ENCODE results near the gene LRRN2. TPM values are rescaled to one million over a fixed set of nuclear protein-coding genes. Genes with fewer than 3 reads are reported as not detected.

LRRN2 gene
- total and polyA plus RNA-seq, 2 of the 8 experiments (the other 6 are each of a cell fraction or from before 2014, with no cell fraction given), result 1.8 to 2.3 TPM

- CTCF ChIA-PET (ENCODE audit: partially characterized antibody), result interaction anchor here (0.9 to 7.4 kb wide), 17 partner anchors 9 to 137 kb away, joined by 3 to 53 read pairs (median 4); no protein-coding TSS in a partner anchor
- no peaks in the 10 kb centered on the region for H3K79me2 ChIP-seq (ENCODE audit: control insufficient read depth in 1 of 2, insufficient read depth in 2 of 2, low read length in 2 of 2)
- no peak overlapping the region for H2BK120ac ChIP-seq (replicated peaks; ENCODE audit: low read depth, low read length)
Observed at GRCh38 chr1:204702552-204703267, 17.2 kb upstream of the LRRN2 start.

More at GRCh38 chr1:204702552-204703267, 17.2 kb upstream of the LRRN2 start:
- Histone ChIP-seq H4K91ac (replicated peaks; ENCODE audit: insufficient read length, low read length) (no peak overlapping the region), H3K18ac (ENCODE audit: extremely low read depth, low read length) (no peak overlapping the region), H3K27ac (ENCODE audit: low read depth, low read length) (no peak overlapping the region), H3K9ac (replicated peaks in 1 of 4; ENCODE audit: extremely low read depth in 1 of 4, low read depth in 3 of 4, low read length in 3 of 4) (no peak overlapping the region), H3K14ac (ENCODE audit: insufficient read length) (no peak overlapping the region), H3K36me3 (ENCODE audit: control insufficient read depth in 2 of 4, insufficient read depth in 4 of 4, low read length in 3 of 4) (no peaks in the 10 kb centered on the region), H3K23ac (ENCODE audit: insufficient read length) (no peak overlapping the region), H2BK5ac (ENCODE audit: low read depth, low read length) (no peak overlapping the region), H3K4ac (replicated peaks; ENCODE audit: insufficient read length, low read depth, low read length) (no peak overlapping the region), H4K8ac (ENCODE audit: extremely low read depth, insufficient read depth, low read length) (no peak overlapping the region), H2BK12ac (ENCODE audit: low read depth, low read length) (no peak overlapping the region), H4K5ac (ENCODE audit: insufficient read length, low read depth, low read length) (no peak overlapping the region), H3K23me2 (ENCODE audit: low read depth, low read length) (no peaks in the 10 kb centered on the region; the same call in 1 of the 2 replicates), H3K79me1 (ENCODE audit: low read depth, low read length) (no peaks in the 10 kb centered on the region), H2AK5ac (ENCODE audit: low read depth, low read length) (no peak overlapping the region), H2AFZ (ENCODE audit: low read length) (no peak overlapping the region), H3K9me3 (ENCODE audit: insufficient read depth in 2 of 2, low read depth in 1 of 2, low read length in 1 of 2) (no peaks in the 10 kb centered on the region), H2BK15ac (ENCODE audit: low read length) (no peak overlapping the region), H3K56ac (replicated peaks; ENCODE audit: insufficient read length, low read depth, low read length) (no peak overlapping the region), H3K4me2 (ENCODE audit: insufficient read depth in 1 of 2, low read depth in 2 of 2, low read length in 2 of 2) (no peak overlapping the region), H3K27me3 (replicated peaks in 1 of 4; ENCODE audit: control insufficient read depth in 3 of 4, extremely low read depth in 1 of 4, insufficient read depth in 3 of 4, low read length in 3 of 4) (peaks cover 4 to 22% (median 17%) of the 10 kb centered on the region in 4 experiments), H4K20me1 (replicated peaks in 1 of 2; ENCODE audit: control insufficient read depth in 1 of 2, insufficient read depth in 2 of 2, low read length in 2 of 2) (peaks cover 0 to under 1% of the 10 kb centered on the region in 2 experiments), H3K4me3 (ENCODE audit: extremely low read depth in 1 of 4, insufficient read depth in 2 of 4, low read depth in 3 of 4, low read length in 4 of 4) (no peak overlapping the region), H3K4me1 (replicated peaks in 1 of 4; ENCODE audit: control insufficient read depth in 3 of 4, insufficient read depth in 4 of 4, low read length in 3 of 4) (peaks cover 10 to 18% (median 13%) of the 10 kb centered on the region in 4 experiments), H2BK20ac (ENCODE audit: low read length) (no peak overlapping the region)
- WGBS, 2 experiments (ENCODE audit: extremely low coverage in 1 of 2, insufficient coverage in 1 of 2, insufficient read length in 1 of 2, insufficient replicate concordance in 2 of 2, low coverage in 1 of 2, low lambda C conversion rate in 2 of 2, missing lambda C conversion rate in 1 of 2), result 68% methylated on average over 8 of the region's 8 CpGs; no CpG with 5 or more reads in 1 of the 2 experiments
- DNase-seq (ENCODE audit: low read depth in 1 of 2, low spot score in 2 of 2) (no peak), FAIRE-seq (no peak)
- TF ChIP-seq PHF8 (conservative IDR thresholded peaks at IDR 0.05; ENCODE audit: low read depth, low read length), result no peak
- TF ChIP-seq SIN3A (conservative IDR thresholded peaks at IDR 0.05 in 1 of 2, IDR thresholded peaks at IDR 0.05 in 1 of 2; ENCODE audit: low read depth in 1 of 2, low read length in 2 of 2), result no peak
- TF ChIP-seq GABPA (IDR thresholded peaks at IDR 0.05; ENCODE audit: borderline replicate concordance, insufficient read depth, low read length), result no peak
- TF ChIP-seq E2F6 (IDR thresholded peaks at IDR 0.05), result no peak
- no peak for TF ChIP-seq CREB1 (IDR thresholded peaks at IDR 0.05)
- POLR2A ChIA-PET (ENCODE audit: partially characterized antibody), result no interaction called here
